C4-2B (cell line): Measurements from ENCODE around the gene OCIAD1.

Experiments used
- CTCF ChIP-seq: fragments of 450-650 bp; conservative IDR thresholded peaks from 2 replicates; pipeline ENCODE4 v1.5.1; 2017; ENCODE audit warnings: mild to moderate bottlenecking
- ZFX ChIP-seq: fragments of 450-650 bp; IDR thresholded peaks from 2 replicates; pipeline ENCODE4 v1.6.1; 2017

- no peak for TF ChIP-seq CTCF
- TF ChIP-seq ZFX, result no peak
Measured at GRCh38 chr4:48804584-48805301, 26.1 kb upstream of the OCIAD1 start.
